ENCODE data around the gene AZIN2.

Gene AZIN2

DNA sequence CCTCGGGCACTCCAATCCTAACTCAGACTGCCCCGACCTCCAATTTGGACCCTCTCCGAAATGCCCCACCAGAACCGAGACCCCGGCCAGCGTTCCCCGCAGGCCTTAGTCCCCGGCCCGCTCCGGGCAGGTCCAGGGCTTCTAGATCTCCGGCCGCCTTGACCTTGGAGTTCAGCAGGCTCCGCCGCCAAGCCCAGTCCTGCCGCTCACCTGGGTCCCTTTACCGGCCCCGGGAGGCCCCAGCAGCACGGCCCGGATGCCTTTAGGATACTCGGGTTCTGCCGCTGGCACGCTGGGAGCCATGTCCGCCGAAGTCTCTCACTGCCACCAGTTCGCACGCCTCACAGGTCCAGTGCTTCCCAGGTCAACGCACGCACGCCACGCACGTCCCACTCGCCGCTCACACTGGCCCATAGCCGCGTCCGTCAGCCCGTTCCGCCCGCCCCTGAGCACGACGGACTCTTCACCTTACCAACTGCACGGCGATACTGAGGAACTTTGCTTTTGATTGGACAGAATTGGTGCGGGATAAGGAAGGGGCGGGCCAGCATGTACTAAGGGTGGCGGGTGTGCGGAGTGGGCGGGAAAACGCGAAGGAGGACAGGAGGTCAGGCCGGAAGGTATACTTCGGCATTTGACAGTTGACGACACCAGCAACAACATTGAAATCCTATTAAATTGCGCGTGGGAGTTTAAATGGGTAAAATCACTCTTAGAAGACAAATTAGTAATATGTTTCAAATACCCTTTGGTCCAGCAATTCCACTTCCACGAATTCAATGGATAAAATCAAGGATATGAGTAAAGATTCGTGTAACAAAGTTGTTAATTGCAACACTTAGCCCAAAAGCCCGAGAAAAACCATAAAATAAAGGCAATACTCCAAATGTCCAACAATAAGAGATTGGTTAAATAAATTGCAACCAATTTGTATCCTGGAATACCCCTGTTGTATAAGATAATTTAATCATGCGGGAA is 44.1 kb upstream of the AZIN2 start, which contains the start of gene AK2:
Gene AK2 (minus strand): TSS at position 358 of the 978 bp plus-strand sequence. CDS start 55 bp downstream, at position 303.
- no peaks in the 10 kb centered on the region for H3K27me3 ChIP-seq (ENCODE audit: insufficient read depth, low read depth, severe bottlenecking)
- DNase-seq = peak; percentile 98
- peaks cover 5% of the 10 kb centered on the region for H3K9me3 ChIP-seq (ENCODE audit: severe bottlenecking)
- H3K36me3 ChIP-seq = peaks cover 21% of the 10 kb centered on the region
- H3K27ac ChIP-seq = peak within 1 kb of the TSS; percentile 73
- H3K4me3 ChIP-seq (ENCODE audit: low read depth, low read length) = peak within 1 kb of the TSS; percentile 77
- TF ChIP-seq CTCF (IDR thresholded peaks at IDR 0.05; ENCODE audit: low read depth, low read length) = no peak

DNA sequence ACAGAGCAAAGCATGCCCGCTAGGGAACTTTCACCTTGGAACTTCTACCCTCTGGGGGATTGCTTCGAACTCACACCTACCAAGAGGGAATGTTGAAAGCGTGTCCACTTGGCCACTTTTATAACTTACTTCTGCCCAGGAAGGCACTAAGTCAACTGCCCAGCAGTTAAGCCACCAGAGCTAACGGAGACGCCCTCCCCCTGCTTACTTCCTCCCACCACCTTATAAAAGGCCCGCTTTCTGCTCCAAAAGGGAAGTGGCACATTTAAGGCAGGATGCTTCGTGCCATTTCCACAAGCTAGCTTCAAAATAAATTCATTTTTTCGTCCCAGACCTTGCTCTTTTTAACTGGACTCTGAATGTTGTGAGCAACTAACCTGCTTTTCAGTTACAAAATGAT is 41.1 kb upstream of the AZIN2 start:
- Histone ChIP-seq H3K9me3 (ENCODE audit: severe bottlenecking) (peaks cover 5% of the 10 kb centered on the region), H3K36me3 (0 out of 2 replicates have a peak, but pooled peaks cover 5% of the 10 kb centered on the region), H3K4me3 (ENCODE audit: low read depth, low read length) (no peak overlapping the region), H3K27me3 (ENCODE audit: insufficient read depth, low read depth, severe bottlenecking) (no peaks in the 10 kb centered on the region), H3K27ac (no peak overlapping the region)
- TF ChIP-seq CTCF (IDR thresholded peaks at IDR 0.05; ENCODE audit: low read depth, low read length) = no peak
- no peak for DNase-seq

DNA sequence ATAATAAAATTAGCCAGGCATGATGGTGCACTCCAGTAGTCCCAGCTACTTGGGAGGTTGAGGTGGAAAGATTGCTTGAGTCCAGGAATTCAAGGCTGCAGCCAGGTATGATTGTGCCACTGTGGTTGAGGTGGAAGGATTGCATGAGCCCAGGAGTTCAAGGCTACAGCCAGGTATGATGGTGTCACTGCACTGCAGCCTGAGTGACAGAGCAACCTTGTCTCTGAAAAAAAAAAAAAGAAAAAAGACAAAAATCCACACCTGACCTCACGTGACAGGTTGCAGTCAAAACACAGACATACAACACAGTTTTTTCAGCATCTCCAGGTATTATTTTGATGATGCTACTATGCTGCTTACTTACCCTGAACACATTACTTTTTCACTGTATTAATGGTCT is 39.9 kb upstream of the AZIN2 start:
- no peaks in the 10 kb centered on the region for H3K27me3 ChIP-seq (ENCODE audit: insufficient read depth, low read depth, severe bottlenecking)
- TF ChIP-seq CTCF (IDR thresholded peaks at IDR 0.05; ENCODE audit: low read depth, low read length) = no peak
- H3K4me3 ChIP-seq (ENCODE audit: low read depth, low read length) = no peak overlapping the region
- no peak overlapping the region for H3K27ac ChIP-seq
- peaks cover 5% of the 10 kb centered on the region for H3K9me3 ChIP-seq (ENCODE audit: severe bottlenecking)
- DNase-seq = no peak
- H3K36me3 ChIP-seq = no peaks in the 10 kb centered on the region

DNA sequence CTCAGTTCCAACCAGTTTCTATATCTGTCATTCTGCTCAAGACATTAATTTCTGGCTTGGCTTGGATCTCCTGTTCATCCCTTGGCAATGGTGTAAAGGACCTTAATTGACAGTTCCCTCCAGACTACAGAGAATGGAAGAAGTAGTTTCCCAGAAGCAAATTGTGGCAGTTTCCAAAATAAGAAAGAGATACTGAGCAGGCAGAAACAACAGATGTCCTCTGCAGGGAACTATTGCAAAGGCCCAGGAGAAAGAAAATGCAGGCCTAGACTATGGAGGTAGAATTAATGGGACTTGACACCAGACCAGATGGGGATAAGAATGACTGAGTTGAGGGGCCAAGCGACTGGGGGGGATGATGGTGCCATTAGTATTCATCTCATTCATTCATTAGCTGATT is 38.1 kb upstream of the AZIN2 start:
- no peak for TF ChIP-seq CTCF (IDR thresholded peaks at IDR 0.05; ENCODE audit: low read depth, low read length)
- no peaks in the 10 kb centered on the region for H3K27me3 ChIP-seq (ENCODE audit: insufficient read depth, low read depth, severe bottlenecking)
- no peak for DNase-seq
- no peak overlapping the region for H3K4me3 ChIP-seq (ENCODE audit: low read depth, low read length)
- H3K27ac ChIP-seq = no peak overlapping the region
- no peaks in the 10 kb centered on the region for H3K36me3 ChIP-seq
- no peaks in the 10 kb centered on the region for H3K9me3 ChIP-seq (ENCODE audit: severe bottlenecking)

- TF ChIP-seq CTCF (IDR thresholded peaks at IDR 0.05; ENCODE audit: low read depth, low read length) = no peak
- H3K27ac ChIP-seq = no peak overlapping the region
- no peaks in the 10 kb centered on the region for H3K9me3 ChIP-seq (ENCODE audit: severe bottlenecking)
- H3K27me3 ChIP-seq (ENCODE audit: insufficient read depth, low read depth, severe bottlenecking) = no peaks in the 10 kb centered on the region
- no peak overlapping the region for H3K4me3 ChIP-seq (ENCODE audit: low read depth, low read length)
- H3K36me3 ChIP-seq = no peaks in the 10 kb centered on the region
- DNase-seq = no peak
These were observed 37.5 kb upstream of the AZIN2 start for GRCh38 chr1:33043267-33044092.

Measured in WERI-Rb-1 (cell line).